ENCODE measurements around the gene PEMT.

PEMT gene

GRCh38 chr17:17506181-17506741 is 85.2 kb downstream of the PEMT start:
- no peak for DNase-seq (ENCODE audit: low read depth)
- no peak overlapping the region for H3K4me3 ChIP-seq (ENCODE audit: low read depth, low read length)
- TF ChIP-seq CTCF (IDR thresholded peaks at IDR 0.05; ENCODE audit: control insufficient read depth, extremely low read depth, insufficient read depth), result no peak

GRCh38 chr17:17505610-17506171 is 85.8 kb downstream of the PEMT start:
- DNase-seq (ENCODE audit: low read depth), result no peak
- no peak for TF ChIP-seq CTCF (IDR thresholded peaks at IDR 0.05; ENCODE audit: control insufficient read depth, extremely low read depth, insufficient read depth)
- H3K4me3 ChIP-seq (ENCODE audit: low read depth, low read length), result no peak overlapping the region

GRCh38 chr17:17505151-17505550 is 86.4 kb downstream of the PEMT start:
- TF ChIP-seq CTCF (IDR thresholded peaks at IDR 0.05; ENCODE audit: control insufficient read depth, extremely low read depth, insufficient read depth), result no peak
- no peak for DNase-seq (ENCODE audit: low read depth)
- no peak overlapping the region for H3K4me3 ChIP-seq (ENCODE audit: low read depth, low read length)

GRCh38 chr17:17504341-17505140 is 87.0 kb downstream of the PEMT start:
- H3K4me3 ChIP-seq (ENCODE audit: low read depth, low read length), result no peak overlapping the region
- DNase-seq (ENCODE audit: low read depth), result no peak
- no peak for TF ChIP-seq CTCF (IDR thresholded peaks at IDR 0.05; ENCODE audit: control insufficient read depth, extremely low read depth, insufficient read depth)

- no peak for TF ChIP-seq CTCF (IDR thresholded peaks at IDR 0.05; ENCODE audit: control insufficient read depth, extremely low read depth, insufficient read depth)
- no peak for DNase-seq (ENCODE audit: low read depth)
- no peak overlapping the region for H3K4me3 ChIP-seq (ENCODE audit: low read depth, low read length)
These were observed 87.9 kb downstream of the PEMT start for GRCh38 chr17:17503566-17504130.

GRCh38 chr17:17502741-17503565 is 88.6 kb downstream of the PEMT start:
- TF ChIP-seq CTCF (IDR thresholded peaks at IDR 0.05; ENCODE audit: control insufficient read depth, extremely low read depth, insufficient read depth), result no peak
- no peak for DNase-seq (ENCODE audit: low read depth)

More at GRCh38 chr17:17502741-17503565, 88.6 kb downstream of the PEMT start:
- H3K4me3 ChIP-seq (ENCODE audit: low read depth, low read length), result no peak overlapping the region
